ENCODE data around the gene FOXL1. TPM values are rescaled to one million over a fixed set of nuclear protein-coding genes. Genes with fewer than 3 reads are reported as not detected.

FOXL1 gene
- total and polyA plus RNA-seq, 9 donors = 0.10 to 1.3 (median 0.44) TPM; not detected in 1

DNA sequence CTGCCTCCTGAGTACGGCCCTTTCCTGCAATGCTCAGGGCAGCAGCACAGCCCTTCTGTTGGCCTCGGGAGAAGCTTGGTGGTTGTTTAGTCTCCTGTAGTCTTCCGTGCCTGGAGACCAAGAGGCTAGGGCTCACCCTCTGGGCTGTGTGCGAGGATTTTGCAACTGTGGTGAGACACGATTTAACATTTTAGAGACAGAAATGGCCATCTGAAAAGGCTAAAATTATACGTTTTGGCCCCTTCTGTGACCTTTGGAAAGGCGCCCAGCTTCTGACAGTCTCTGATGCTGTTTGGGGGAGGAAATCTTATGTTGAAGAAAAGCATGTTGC, 33.1 kb downstream of the FOXL1 start:
- no peak overlapping the region for H3K4me3 ChIP-seq
- no peak overlapping the region for H3K27ac ChIP-seq
- H3K9me3 ChIP-seq = no peaks in the 10 kb centered on the region
- no peak for TF ChIP-seq POLR2A (IDR thresholded peaks at IDR 0.05)
- TF ChIP-seq, protein P1, sequence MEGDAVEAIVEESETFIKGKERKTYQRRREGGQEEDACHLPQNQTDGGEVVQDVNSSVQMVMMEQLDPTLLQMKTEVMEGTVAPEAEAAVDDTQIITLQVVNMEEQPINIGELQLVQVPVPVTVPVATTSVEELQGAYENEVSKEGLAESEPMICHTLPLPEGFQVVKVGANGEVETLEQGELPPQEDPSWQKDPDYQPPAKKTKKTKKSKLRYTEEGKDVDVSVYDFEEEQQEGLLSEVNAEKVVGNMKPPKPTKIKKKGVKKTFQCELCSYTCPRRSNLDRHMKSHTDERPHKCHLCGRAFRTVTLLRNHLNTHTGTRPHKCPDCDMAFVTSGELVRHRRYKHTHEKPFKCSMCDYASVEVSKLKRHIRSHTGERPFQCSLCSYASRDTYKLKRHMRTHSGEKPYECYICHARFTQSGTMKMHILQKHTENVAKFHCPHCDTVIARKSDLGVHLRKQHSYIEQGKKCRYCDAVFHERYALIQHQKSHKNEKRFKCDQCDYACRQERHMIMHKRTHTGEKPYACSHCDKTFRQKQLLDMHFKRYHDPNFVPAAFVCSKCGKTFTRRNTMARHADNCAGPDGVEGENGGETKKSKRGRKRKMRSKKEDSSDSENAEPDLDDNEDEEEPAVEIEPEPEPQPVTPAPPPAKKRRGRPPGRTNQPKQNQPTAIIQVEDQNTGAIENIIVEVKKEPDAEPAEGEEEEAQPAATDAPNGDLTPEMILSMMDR (IDR thresholded peaks at IDR 0.05) = no peak
- no peak for TF ChIP-seq EP300 (IDR thresholded peaks at IDR 0.05)
- H3K36me3 ChIP-seq = no peaks in the 10 kb centered on the region
- intact Hi-C loops (cut with DNase I) = no loop called here
- H3K27me3 ChIP-seq = no peaks in the 10 kb centered on the region
- 5 to 10% (median 7%) methylated on average over 7 of the region's 7 CpGs for whole genome bisulfite sequencing, 3 donors
- peaks cover 1% of the 10 kb centered on the region for H3K4me1 ChIP-seq (ENCODE audit: insufficient read depth)
- DNase-seq = peak in 1 of 5 donors; percentile 33

DNA sequence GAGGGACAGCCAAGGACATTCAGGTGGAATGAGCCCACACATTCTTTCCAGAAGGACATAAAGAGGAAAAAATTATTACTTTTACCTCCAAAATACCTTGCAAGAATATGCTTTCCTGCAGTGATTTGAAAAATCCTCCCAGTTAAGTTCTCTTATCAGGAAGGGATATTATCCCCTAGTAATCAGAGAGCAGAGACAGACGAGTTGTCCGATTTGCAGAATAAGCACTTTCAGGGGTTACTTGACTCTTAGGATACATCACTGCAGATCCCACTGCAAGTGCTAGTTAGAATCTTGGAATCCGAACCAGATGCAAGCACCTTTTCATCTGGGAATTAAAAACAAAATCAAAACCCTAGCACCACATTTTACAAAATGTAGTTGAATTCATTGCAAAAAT, 33.6 kb downstream of the FOXL1 start:
- H3K9me3 ChIP-seq = no peaks in the 10 kb centered on the region
- H3K4me1 ChIP-seq (ENCODE audit: insufficient read depth) = peaks cover 1% of the 10 kb centered on the region
- no peak overlapping the region for H3K27ac ChIP-seq
- no peak overlapping the region for H3K4me3 ChIP-seq
- TF ChIP-seq EP300 (IDR thresholded peaks at IDR 0.05) = no peak
- intact Hi-C loops (cut with DNase I) = no loop called here
- no peak for DNase-seq
- H3K27me3 ChIP-seq = no peaks in the 10 kb centered on the region
- no peaks in the 10 kb centered on the region for H3K36me3 ChIP-seq
- WGBS, 3 donors = 12 to 27% (median 13%) methylated on average over 3 of the region's 3 CpGs

DNA sequence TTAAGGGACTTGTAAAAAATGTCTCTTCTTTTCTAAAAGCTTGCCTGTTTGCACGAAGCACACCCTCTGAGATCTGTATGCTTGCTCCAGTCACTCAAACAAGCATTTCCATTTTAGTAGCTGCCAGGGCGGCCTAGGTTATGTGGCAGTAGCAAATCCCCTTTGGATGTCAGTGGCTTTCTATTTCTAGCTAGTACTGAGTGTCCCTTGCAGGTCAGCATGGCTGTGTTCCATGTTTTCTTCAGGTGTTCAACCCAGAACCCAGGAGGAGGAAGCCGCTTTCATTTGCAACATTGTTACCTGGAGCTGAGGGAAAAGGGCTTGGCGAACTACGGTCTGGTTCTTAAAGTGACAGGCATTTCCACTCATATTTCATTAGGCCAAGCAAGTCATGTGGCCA, 36.4 kb downstream of the FOXL1 start:
- WGBS, 3 donors = 72 to 77% (median 75%) methylated on average over 5 of the region's 5 CpGs
- no peaks in the 10 kb centered on the region for H3K36me3 ChIP-seq
- intact Hi-C loops (cut with DNase I) = no loop called here
- TF ChIP-seq EP300 (IDR thresholded peaks at IDR 0.05) = no peak
- TF ChIP-seq, protein P1 (IDR thresholded peaks at IDR 0.05) = no peak
- TF ChIP-seq POLR2A (IDR thresholded peaks at IDR 0.05) = no peak
- DNase-seq = no peak
- no peaks in the 10 kb centered on the region for H3K9me3 ChIP-seq
- peaks cover 1% of the 10 kb centered on the region for H3K4me1 ChIP-seq (ENCODE audit: insufficient read depth)
- no peak overlapping the region for H3K4me3 ChIP-seq
- no peak overlapping the region for H3K27ac ChIP-seq
- no peaks in the 10 kb centered on the region for H3K27me3 ChIP-seq

DNA sequence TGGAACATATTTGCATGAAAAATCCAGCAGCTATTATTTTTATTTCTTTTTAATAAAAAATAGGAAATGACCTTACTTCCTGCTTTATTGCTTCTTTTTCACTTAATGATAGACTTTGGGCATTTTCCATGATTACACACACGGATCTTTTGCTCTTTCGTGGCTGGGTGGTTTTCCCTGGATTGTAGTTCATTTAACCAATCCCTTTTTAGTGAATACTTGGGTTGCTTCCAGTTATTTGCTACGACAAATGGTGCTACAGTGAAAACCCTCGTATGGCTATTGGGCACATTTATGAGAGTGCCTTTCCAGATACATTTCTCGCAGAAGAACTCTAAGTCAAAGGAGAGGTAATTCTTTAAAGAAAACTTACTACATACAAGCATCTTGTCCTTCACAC, 38.6 kb downstream of the FOXL1 start:
- H3K27ac ChIP-seq = no peak overlapping the region
- 52 to 64% (median 62%) methylated on average over 5 of the region's 5 CpGs for WGBS, 3 donors

DNA sequence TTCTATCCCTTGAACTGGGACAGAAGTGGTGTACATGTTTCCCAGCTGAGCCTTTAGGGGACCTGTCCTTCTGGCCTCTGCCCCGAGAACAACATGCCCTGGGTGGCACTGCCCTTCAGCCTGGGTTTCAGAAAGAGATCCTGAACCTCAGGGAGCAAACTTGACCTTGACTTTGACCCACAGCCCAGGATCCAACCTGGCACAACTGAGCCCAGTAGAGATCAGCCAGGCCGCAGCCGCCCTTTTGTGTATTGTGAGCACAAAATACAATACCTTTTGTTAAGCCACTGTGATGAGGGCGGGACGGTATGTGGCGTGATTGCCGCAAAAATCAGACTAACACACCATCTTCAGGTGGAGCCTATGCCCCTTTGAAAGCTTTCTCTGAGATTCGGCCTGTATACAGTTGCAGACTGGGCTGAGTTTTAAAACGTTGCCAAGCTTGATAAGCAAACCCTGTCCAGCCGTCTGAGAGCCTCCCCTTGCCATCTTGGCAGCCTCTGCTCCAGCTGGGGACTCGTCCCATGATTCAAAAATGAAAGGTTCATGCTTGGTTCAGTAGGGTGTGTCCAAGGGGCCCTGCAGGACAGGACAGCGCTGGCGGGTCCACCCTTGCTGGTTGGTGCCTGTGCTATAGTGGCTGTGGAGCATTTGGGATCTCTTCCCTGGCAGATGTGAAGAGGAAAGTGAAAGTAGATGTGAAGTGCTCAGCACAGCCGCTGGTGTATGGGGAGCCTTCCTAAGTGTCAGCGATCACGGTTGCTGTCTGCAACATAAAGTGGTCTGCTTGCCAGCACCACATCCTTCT, 40.3 kb downstream of the FOXL1 start:
- intact Hi-C loops (cut with DNase I) = no loop called here
- no peak overlapping the region for H3K27ac ChIP-seq

More for the DNA sequence above, 38.6 kb downstream of the FOXL1 start:
- Histone ChIP-seq H3K36me3 (no peaks in the 10 kb centered on the region), H3K4me1 (ENCODE audit: insufficient read depth) (no peaks in the 10 kb centered on the region), H3K4me3 (no peak overlapping the region), H3K9me3 (no peaks in the 10 kb centered on the region), H3K27me3 (no peaks in the 10 kb centered on the region)
- TF ChIP-seq POLR2A (IDR thresholded peaks at IDR 0.05) = no peak
- no peak for DNase-seq
- intact Hi-C loops (cut with DNase I) = no loop called here

More for the DNA sequence above, 40.3 kb downstream of the FOXL1 start:
- Histone ChIP-seq H3K4me1 (ENCODE audit: insufficient read depth) (no peaks in the 10 kb centered on the region), H3K27me3 (no peaks in the 10 kb centered on the region), H3K36me3 (no peaks in the 10 kb centered on the region), H3K4me3 (no peak overlapping the region), H3K9me3 (no peaks in the 10 kb centered on the region)
- no peak for DNase-seq
- TF ChIP-seq, protein P1 (IDR thresholded peaks at IDR 0.05) = no peak
- TF ChIP-seq POLR2A (IDR thresholded peaks at IDR 0.05) (no peak), EP300 (IDR thresholded peaks at IDR 0.05) (no peak)
- 48 to 52% (median 50%) methylated on average over 16 of the region's 16 CpGs for WGBS, 3 donors

Measured in ovary (tissue), 9 donors.